LHCN-M2 (cell line): ENCODE data around the gene ELFN2. TPM values are rescaled to one million over a fixed set of nuclear protein-coding genes. Genes with fewer than 3 reads are reported as not detected.

Experiments used
- total RNA-seq: library from RNA; depleted of rRNA; stranded (reverse); fragments of >200 nt; gene quantifications from 2 replicates; pipeline ENCODE4 v1.2.3, GENCODE V29; 2014; rRNA removed

The ELFN2 gene
- total RNA-seq, 1 experiment from 2014 or later, result 0.17 TPM

Other genes starting within 250 kb of the ELFN2 start
- 2.2 and 3.2 TPM in 2 replicates for gene C1QTNF6, start 239.2 kb downstream of the ELFN2 start, total RNA-seq
- gene SSTR3, start 215.0 kb downstream of the ELFN2 start, total RNA-seq, result not detected in 2 replicates
- 0.69 and 1.1 TPM in 2 replicates for gene RAC2, start 183.2 kb downstream of the ELFN2 start, total RNA-seq
- not detected in 2 replicates for gene CYTH4, start 145.0 kb downstream of the ELFN2 start, total RNA-seq
- gene MFNG, start 58.9 kb upstream of the ELFN2 start, total RNA-seq, result 0.17 and 1.3 TPM in 2 replicates
- gene CARD10, start 91.9 kb upstream of the ELFN2 start, total RNA-seq, result 22.4 and 23.0 TPM in 2 replicates
- gene CDC42EP1, start 133.0 kb upstream of the ELFN2 start, total RNA-seq, result 49.0 and 52.9 TPM in 2 replicates
- gene LGALS2, start 152.6 kb upstream of the ELFN2 start, total RNA-seq, result not detected in 2 replicates
- gene GGA1, start 181.4 kb upstream of the ELFN2 start, total RNA-seq, result 53.3 and 58.4 TPM in 2 replicates
- gene SH3BP1, start 212.2 kb upstream of the ELFN2 start, total RNA-seq, result 1.7 and 3.5 TPM in 2 replicates
- gene PDXP, start 231.2 kb upstream of the ELFN2 start, total RNA-seq, result 38.7 and 45.1 TPM in 2 replicates
- gene LGALS1, start 248.2 kb upstream of the ELFN2 start, total RNA-seq, result 5,161 and 10,139 TPM in 2 replicates